ENCODE results near the gene SVIP.
A peak's percentile ranks its signal among the peaks of the same experiment; 100 is the strongest.

SVIP gene

GRCh38 chr11:22792497-22792896, 37.1 kb downstream of the SVIP start:
- DNase-seq (ENCODE audit: low read depth), result no peak

- peak; percentile 4 for DNase-seq (ENCODE audit: low read depth)
Measured at GRCh38 chr11:22787551-22788162, 41.9 kb downstream of the SVIP start.

GRCh38 chr11:22787055-22787454, 42.5 kb downstream of the SVIP start:
- DNase-seq (ENCODE audit: low read depth), result no peak

GRCh38 chr11:22786475-22786874, 43.1 kb downstream of the SVIP start:
- no peak for DNase-seq (ENCODE audit: low read depth)

DNA sequence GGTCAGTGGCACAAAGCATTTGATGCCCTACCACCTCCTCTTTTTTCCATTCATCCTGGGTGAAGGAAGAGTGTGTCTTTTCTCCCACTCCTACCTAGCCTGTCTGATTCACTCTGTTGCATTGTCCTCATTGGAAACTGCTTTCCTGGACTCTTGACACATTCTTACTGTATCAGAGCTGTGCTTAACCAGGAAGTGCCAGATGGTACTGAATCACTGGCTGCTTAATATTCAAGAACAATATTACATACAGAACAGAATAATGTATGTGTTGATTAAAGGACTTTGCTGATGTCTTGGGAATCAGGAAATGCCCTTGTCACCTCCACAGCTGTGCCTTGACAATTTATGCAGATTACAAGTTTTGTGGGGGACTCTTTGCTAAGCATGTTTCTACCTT, 44.4 kb downstream of the SVIP start:
- no peak for DNase-seq (ENCODE audit: low read depth)

- no peak for DNase-seq (ENCODE audit: low read depth)
Measured at GRCh38 chr11:22780952-22781593, 48.5 kb downstream of the SVIP start.

GRCh38 chr11:22779850-22780249, 49.8 kb downstream of the SVIP start:
- DNase-seq (ENCODE audit: low read depth), result no peak

DNA sequence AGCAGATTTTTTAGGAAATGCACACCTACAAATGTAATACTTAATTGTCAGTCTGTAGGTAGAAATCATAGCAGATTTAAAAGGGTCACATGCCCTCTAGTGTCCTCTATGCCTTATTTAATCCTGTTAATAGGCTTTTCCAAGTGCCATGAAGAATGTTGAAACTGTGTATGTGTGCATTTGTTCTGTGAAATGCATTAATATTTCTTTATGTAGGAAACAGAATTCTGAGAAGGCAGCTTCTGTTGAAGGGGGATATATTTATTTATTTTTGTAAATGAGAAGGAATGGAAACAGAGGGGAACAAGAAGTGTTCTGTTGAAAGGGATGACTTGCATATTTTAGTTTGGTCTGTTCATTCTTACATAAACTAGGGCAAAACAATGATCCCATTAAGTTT, 51.0 kb downstream of the SVIP start:
- no peak for DNase-seq (ENCODE audit: low read depth)

DNA sequence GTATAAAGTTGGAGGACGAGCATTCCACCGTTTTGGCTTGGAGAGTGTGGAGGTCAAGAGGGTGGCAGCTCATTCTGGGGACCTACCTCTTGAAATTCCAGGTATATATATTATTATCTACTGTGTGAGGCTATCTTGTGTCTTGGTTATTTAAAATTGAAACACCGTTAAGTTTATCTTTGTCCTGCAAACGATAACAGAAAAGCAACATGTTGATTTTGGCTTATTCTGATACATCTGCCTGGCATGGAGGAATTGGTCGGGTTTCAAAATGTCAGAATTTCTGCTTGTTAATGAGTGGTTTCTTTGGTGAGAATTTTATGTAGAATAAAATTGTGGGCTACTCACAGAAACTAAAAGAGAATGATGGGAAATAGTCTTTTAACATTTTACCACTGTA, 54.4 kb downstream of the SVIP start:
- DNase-seq (ENCODE audit: low read depth), result no peak

- DNase-seq (ENCODE audit: low read depth), result no peak
Measured at GRCh38 chr11:22774716-22775115, 54.9 kb downstream of the SVIP start.

DNA sequence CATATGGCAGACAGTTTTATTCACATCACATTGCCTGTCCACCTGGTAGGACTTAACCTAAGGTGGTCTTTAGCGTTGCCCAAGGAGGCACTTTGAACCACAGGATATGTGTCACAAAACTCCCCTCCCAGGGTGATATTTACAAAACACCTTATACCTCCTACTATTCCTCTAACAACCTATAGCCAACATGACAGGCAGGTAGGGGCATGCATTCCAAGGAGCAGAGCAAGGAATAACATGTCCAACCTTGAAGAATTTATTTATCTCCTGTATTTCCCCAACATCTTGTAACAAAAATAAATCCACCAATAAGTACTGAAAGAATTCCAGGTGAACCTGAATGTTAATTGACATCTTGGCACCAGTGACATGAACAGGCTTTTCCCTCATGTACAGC, 60.5 kb downstream of the SVIP start:
- no peak for DNase-seq (ENCODE audit: low read depth)
